HG02852 (cell line): ENCODE results near the gene DDX59.
A peak's percentile ranks its signal among the peaks of the same experiment; 100 is the strongest.

Experiments
- ATAC-seq: cut with Tn5 transposase; IDR thresholded peaks from one replicate; pipeline ENCODE4 v1.9.1; 2021; ENCODE audit warnings: mild to moderate bottlenecking, moderate library complexity; ENCODE audit not compliant: unreplicated experiment

Gene DDX59

GRCh38 chr1:200671235-200671786 is 1.6 kb upstream of the DDX59 start:
- ATAC-seq: no peak

- ATAC-seq: peak; percentile 21
Measured at GRCh38 chr1:200670242-200671118, 773 bp upstream of the DDX59 start.

GRCh38 chr1:200668514-200669313 is 993 bp downstream of the DDX59 start:
- no peak for ATAC-seq

- ATAC-seq: no peak
Measured at GRCh38 chr1:200666309-200666708, 3.4 kb downstream of the DDX59 start.

GRCh38 chr1:200665861-200666260 is 3.8 kb downstream of the DDX59 start:
- ATAC-seq: no peak

- ATAC-seq: no peak
Measured at GRCh38 chr1:200660719-200661118, 9.0 kb downstream of the DDX59 start.

- no peak for ATAC-seq
Measured at GRCh38 chr1:200659269-200659668, 10.4 kb downstream of the DDX59 start.

- ATAC-seq: no peak
Measured at GRCh38 chr1:200658037-200658818, 11.5 kb downstream of the DDX59 start.

- peak; percentile 95 for ATAC-seq
Measured at GRCh38 chr1:200654660-200655059, 15.0 kb downstream of the DDX59 start.

GRCh38 chr1:200653022-200653462 is 16.7 kb downstream of the DDX59 start:
- peak; percentile 38 for ATAC-seq

- ATAC-seq: no peak
Measured at GRCh38 chr1:200652378-200652777, 17.3 kb downstream of the DDX59 start.

- no peak for ATAC-seq
Measured at GRCh38 chr1:200646515-200646914, 23.2 kb downstream of the DDX59 start.

GRCh38 chr1:200644021-200644420 is 25.7 kb downstream of the DDX59 start:
- ATAC-seq: no peak

- no peak for ATAC-seq
Measured at GRCh38 chr1:200642481-200642880, 27.2 kb downstream of the DDX59 start.

- ATAC-seq: no peak
Measured at GRCh38 chr1:200640963-200641401, 28.7 kb downstream of the DDX59 start.

- no peak for ATAC-seq
Measured at GRCh38 chr1:200640373-200640962, 29.2 kb downstream of the DDX59 start.

GRCh38 chr1:200638073-200638472 is 31.6 kb downstream of the DDX59 start:
- ATAC-seq: no peak

- ATAC-seq: no peak
Measured at GRCh38 chr1:200636681-200637080, 33.0 kb downstream of the DDX59 start.

- ATAC-seq: no peak
Measured at GRCh38 chr1:200634261-200635122, 35.2 kb downstream of the DDX59 start.
